OCI-LY3 (cell line): ENCODE results near the gene GUCD1.

ENCODE experiments used
- H2AFZ ChIP-seq: fragments of 200-600, 300-600 bp; shearing (Covaris generic); 2 replicates; pipeline ENCODE4 v1.6.0; 2014; ENCODE audit warnings: antibody characterized with exemption, low read depth, low read length
- H3K27ac ChIP-seq: fragments of 200-600, 300-600 bp; sonication (generic); 2 replicates; pipeline ENCODE4 v1.5.1; 2014; ENCODE audit warnings: mild to moderate bottlenecking, low read length, moderate library complexity, mixed read lengths
- H3K27me3 ChIP-seq: fragments of 200-600, 300-600 bp; sonication (generic); 2 replicates; pipeline ENCODE4 v1.6.1; 2014; ENCODE audit warnings: low read depth, low read length, mixed read lengths
- H3K36me3 ChIP-seq: fragments of 200-600, 300-600 bp; sonication (generic); replicated peaks from 2 replicates; pipeline ENCODE3; 2014; ENCODE audit warnings: low read depth, low read length, mixed read lengths
- H3K4me1 ChIP-seq: fragments of 300-600, 200-600 bp; sonication (generic); 2 replicates; pipeline ENCODE4 v1.6.1; 2014; ENCODE audit warnings: low read length, mixed read lengths
- H3K4me2 ChIP-seq: fragments of 200-600, 300-600 bp; sonication (generic); 2 replicates; pipeline ENCODE4 v1.6.1; 2014; ENCODE audit warnings: low read length, mixed read lengths
- H3K4me3 ChIP-seq: fragments of 300-600, 200-600 bp; sonication (generic); 2 replicates; pipeline ENCODE4 v1.5.1; 2014; ENCODE audit warnings: antibody characterized with exemption, mild to moderate bottlenecking, low read length, moderate library complexity
- H3K79me2 ChIP-seq: fragments of 300-600, 200-600 bp; shearing (Covaris generic); 2 replicates; pipeline ENCODE4 v1.6.1; 2014; ENCODE audit warnings: mild to moderate bottlenecking, low read length, mixed read lengths
- H3K9ac ChIP-seq: fragments of 300-600, 200-600 bp; shearing (Covaris generic); 2 replicates; pipeline ENCODE4 v1.6.0; 2014; ENCODE audit warnings: mild to moderate bottlenecking, low read length, moderate library complexity
- H3K9me3 ChIP-seq: fragments of 200-600, 300-600 bp; shearing (Covaris generic); 2 replicates; pipeline ENCODE4 v1.6.1; 2014; ENCODE audit warnings: low read length, mixed read lengths; ENCODE audit not compliant: insufficient read depth
- H4K20me1 ChIP-seq: fragments of 200-600, 300-600 bp; sonication (generic); 2 replicates; pipeline ENCODE4 v1.6.1; 2016; ENCODE audit warnings: low read length, mixed read lengths; ENCODE audit not compliant: insufficient read depth
- CTCF ChIP-seq: fragments of 200-600, 300-600 bp; sonication (generic); IDR thresholded peaks from 2 replicates; pipeline ENCODE4 v1.5.1; 2014; ENCODE audit warnings: antibody characterized with exemption, low read length, low read depth
- EZH2phosphoT487 ChIP-seq: fragments of 200-600 bp; shearing (Covaris generic); IDR thresholded peaks from 2 replicates; pipeline ENCODE4 v1.6.1; 2018; ENCODE audit warnings: antibody characterized with exemption, mixed run types, low read depth

The GUCD1 gene

GRCh38 chr22:24587948-24588347, 33.0 kb upstream of the GUCD1 start:
- H3K4me1 ChIP-seq: no peaks in the 10 kb centered on the region
- H2AFZ ChIP-seq: no peak overlapping the region
- no peaks in the 10 kb centered on the region for H3K36me3 ChIP-seq
- H3K4me3 ChIP-seq: no peak overlapping the region
- no peak overlapping the region for H3K9ac ChIP-seq
- no peaks in the 10 kb centered on the region for H3K9me3 ChIP-seq
- H3K27ac ChIP-seq: no peak overlapping the region
- TF ChIP-seq CTCF (no peak), EZH2phosphoT487 (no peak)
- no peaks in the 10 kb centered on the region for H4K20me1 ChIP-seq
- no peaks in the 10 kb centered on the region for H3K27me3 ChIP-seq
- no peaks in the 10 kb centered on the region for H3K79me2 ChIP-seq
- no peak overlapping the region for H3K4me2 ChIP-seq

- H3K36me3 ChIP-seq: no peaks in the 10 kb centered on the region
- H2AFZ ChIP-seq: no peak overlapping the region
- no peak for TF ChIP-seq CTCF
- no peak for TF ChIP-seq EZH2phosphoT487
- H3K4me3 ChIP-seq: no peak overlapping the region
- H3K4me1 ChIP-seq: no peaks in the 10 kb centered on the region
- no peak overlapping the region for H3K4me2 ChIP-seq
- H3K9ac ChIP-seq: no peak overlapping the region
- no peaks in the 10 kb centered on the region for H3K27me3 ChIP-seq
- no peaks in the 10 kb centered on the region for H3K9me3 ChIP-seq
- H4K20me1 ChIP-seq: no peaks in the 10 kb centered on the region
- no peak overlapping the region for H3K27ac ChIP-seq
- no peaks in the 10 kb centered on the region for H3K79me2 ChIP-seq
Measured at GRCh38 chr22:24587251-24587650, 32.3 kb upstream of the GUCD1 start.

GRCh38 chr22:24585927-24586546, 31.1 kb upstream of the GUCD1 start:
- no peaks in the 10 kb centered on the region for H3K9me3 ChIP-seq
- no peak overlapping the region for H2AFZ ChIP-seq
- no peaks in the 10 kb centered on the region for H3K27me3 ChIP-seq
- H3K27ac ChIP-seq: no peak overlapping the region
- H3K36me3 ChIP-seq: no peaks in the 10 kb centered on the region
- no peaks in the 10 kb centered on the region for H4K20me1 ChIP-seq
- H3K4me2 ChIP-seq: no peak overlapping the region
- no peak overlapping the region for H3K4me3 ChIP-seq
- no peaks in the 10 kb centered on the region for H3K79me2 ChIP-seq
- no peak overlapping the region for H3K9ac ChIP-seq
- TF ChIP-seq EZH2phosphoT487 (no peak), CTCF (no peak)
- no peaks in the 10 kb centered on the region for H3K4me1 ChIP-seq

- no peaks in the 10 kb centered on the region for H3K9me3 ChIP-seq
- no peaks in the 10 kb centered on the region for H3K36me3 ChIP-seq
- H3K4me3 ChIP-seq: no peak overlapping the region
- H3K9ac ChIP-seq: no peak overlapping the region
- TF ChIP-seq CTCF (no peak), EZH2phosphoT487 (no peak)
- H3K27me3 ChIP-seq: no peaks in the 10 kb centered on the region
- no peak overlapping the region for H3K27ac ChIP-seq
- no peaks in the 10 kb centered on the region for H4K20me1 ChIP-seq
- no peak overlapping the region for H3K4me2 ChIP-seq
- H3K4me1 ChIP-seq: no peaks in the 10 kb centered on the region
- no peak overlapping the region for H2AFZ ChIP-seq
- no peaks in the 10 kb centered on the region for H3K79me2 ChIP-seq
Measured at GRCh38 chr22:24585461-24585860, 30.5 kb upstream of the GUCD1 start.
